Fibroblast of mammary gland (primary cell): ENCODE results near the gene PFKL.

Experiments used
- DNase-seq: peaks from one replicate; pipeline ENCODE4 v3.0.0-alpha.2; 2010; ENCODE audit warnings: low read depth
- H3K4me3 ChIP-seq: 2 replicates; pipeline ENCODE4 v1.5.1; 2011; ENCODE audit warnings: low read depth, mild to moderate bottlenecking, low read length, moderate library complexity; ENCODE audit not compliant: control insufficient read depth
- TF ChIP-seq, protein P1 (sequence below): conservative IDR thresholded peaks from 2 replicates; pipeline ENCODE4 v1.5.1; 2011; ENCODE audit warnings: low read depth, low read length, inconsistent platforms; ENCODE audit not compliant: control insufficient read depth, insufficient read depth

PFKL gene

DNA sequence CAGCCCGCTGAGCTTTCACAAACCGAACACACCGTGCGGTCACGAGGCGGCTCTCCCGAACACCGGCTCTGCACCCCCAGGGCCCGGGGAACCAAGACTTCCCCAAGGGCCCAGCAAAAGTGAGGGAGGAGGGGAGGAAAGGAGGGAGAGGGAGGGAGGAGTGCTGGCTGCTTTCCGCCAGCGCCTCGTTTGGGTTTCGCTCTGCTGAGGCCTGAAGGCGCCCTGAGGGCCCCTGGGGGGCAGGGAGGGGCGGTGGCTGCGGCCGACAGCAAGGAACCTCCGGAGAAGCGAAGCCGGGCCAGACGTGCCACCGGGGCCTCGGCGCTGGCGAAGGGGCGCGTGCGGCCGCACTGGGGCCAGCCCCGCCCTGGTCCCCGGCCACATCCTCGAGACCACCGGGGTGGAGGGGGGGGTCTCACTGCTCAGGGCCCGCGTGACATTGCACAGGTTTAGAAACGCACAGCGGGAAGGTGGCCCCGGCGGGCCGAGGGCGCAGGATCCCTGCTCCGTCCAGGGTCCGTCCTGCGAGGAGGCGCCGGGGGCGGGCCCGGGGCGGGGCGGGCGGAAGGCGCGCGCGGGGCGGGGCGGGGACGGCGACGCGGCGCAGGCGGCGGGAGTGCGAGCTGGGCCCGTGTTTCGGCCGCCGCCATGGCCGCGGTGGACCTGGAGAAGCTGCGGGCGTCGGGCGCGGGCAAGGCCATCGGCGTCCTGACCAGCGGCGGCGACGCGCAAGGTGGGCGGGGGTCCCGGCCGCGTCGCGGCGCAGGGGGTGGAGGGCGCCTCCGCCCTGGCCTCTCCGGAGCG, at the start of gene PFKL:
Gene PFKL, plus strand, starts transcription at position 596 of the 804 bp plus-strand sequence. Its CDS starts 53 bp downstream, at position 649.
- peak; percentile 15 for DNase-seq
- peak within 1 kb of the TSS; percentile 62 for H3K4me3 ChIP-seq
- TF ChIP-seq, protein P1, sequence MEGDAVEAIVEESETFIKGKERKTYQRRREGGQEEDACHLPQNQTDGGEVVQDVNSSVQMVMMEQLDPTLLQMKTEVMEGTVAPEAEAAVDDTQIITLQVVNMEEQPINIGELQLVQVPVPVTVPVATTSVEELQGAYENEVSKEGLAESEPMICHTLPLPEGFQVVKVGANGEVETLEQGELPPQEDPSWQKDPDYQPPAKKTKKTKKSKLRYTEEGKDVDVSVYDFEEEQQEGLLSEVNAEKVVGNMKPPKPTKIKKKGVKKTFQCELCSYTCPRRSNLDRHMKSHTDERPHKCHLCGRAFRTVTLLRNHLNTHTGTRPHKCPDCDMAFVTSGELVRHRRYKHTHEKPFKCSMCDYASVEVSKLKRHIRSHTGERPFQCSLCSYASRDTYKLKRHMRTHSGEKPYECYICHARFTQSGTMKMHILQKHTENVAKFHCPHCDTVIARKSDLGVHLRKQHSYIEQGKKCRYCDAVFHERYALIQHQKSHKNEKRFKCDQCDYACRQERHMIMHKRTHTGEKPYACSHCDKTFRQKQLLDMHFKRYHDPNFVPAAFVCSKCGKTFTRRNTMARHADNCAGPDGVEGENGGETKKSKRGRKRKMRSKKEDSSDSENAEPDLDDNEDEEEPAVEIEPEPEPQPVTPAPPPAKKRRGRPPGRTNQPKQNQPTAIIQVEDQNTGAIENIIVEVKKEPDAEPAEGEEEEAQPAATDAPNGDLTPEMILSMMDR: no peak

- TF ChIP-seq, protein P1: no peak
- DNase-seq: no peak
- H3K4me3 ChIP-seq: no peak overlapping the region
Observed at GRCh38 chr21:44253832-44254710, 45.8 kb upstream of the PFKL start.

GRCh38 chr21:44255511-44255981, 44.3 kb upstream of the PFKL start:
- H3K4me3 ChIP-seq: no peak overlapping the region
- TF ChIP-seq, protein P1: no peak
- no peak for DNase-seq

DNA sequence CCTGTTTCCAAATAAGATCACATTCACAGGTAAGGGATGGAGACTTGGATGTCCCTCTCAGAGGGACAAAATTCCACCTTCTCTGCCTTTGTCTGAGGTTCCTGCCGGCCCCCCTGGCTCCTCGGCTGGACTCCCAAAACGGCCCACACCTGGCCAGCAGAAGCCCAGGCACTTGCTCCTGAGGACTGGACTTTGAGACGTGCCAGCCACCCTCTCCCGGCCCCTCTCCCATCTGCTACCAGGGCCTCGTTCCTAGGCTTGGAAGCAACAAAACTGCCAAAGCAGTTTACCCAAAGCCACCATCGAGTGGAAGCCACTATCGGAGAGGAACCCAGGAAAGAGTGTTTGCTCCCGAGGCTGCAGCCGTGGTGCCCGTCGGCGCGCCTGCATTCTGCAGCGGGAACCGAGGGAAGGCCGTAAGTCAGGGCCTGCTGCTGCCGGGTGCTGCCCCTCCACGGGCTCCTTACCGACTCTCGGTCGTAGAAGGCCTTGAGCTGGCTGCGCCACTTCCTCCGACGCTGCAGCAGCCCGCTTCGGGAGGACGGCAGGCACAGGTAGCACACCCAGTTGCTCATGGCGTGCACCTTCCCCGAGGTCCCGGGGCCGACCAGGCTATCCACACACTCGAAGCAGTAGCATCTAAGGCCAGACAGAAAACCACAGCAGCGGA, 41.7 kb upstream of the PFKL start:
- TF ChIP-seq, protein P1: no peak
- H3K4me3 ChIP-seq: no peak overlapping the region
- DNase-seq: no peak

DNA sequence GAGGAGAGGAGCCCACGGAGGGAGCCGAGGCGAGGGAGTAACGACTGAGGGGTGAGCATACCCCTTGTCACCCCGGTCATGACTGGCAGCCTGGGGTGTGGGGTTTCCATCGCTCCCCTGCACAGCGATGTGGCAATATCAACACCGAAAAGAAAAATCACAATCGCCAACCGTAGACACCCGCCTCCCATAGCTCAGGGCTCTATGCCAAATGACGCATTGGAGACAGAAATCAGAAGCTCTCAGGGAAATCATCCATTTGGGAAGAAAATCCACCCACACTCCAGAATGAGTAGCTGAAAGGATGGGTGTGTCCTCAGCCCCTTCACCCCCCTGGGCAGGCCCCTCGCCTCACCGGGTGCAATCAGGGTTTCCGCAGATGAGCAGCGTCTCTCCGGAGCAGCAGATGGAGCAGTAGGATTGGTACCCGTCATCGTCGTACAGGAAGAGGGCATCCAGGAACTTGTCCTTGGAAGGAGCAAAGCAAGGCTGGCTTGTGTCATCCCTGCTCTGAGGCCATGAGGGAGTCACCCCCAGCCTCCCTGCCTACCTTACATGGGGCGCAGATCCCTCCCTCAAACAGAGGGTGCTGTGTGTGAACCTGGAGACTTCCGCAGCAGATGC, 40.7 kb upstream of the PFKL start:
- H3K4me3 ChIP-seq: no peak overlapping the region
- peak; percentile 64 for DNase-seq
- TF ChIP-seq, protein P1: no peak

- no peak for DNase-seq
Observed at GRCh38 chr21:44260066-44260465, 39.8 kb upstream of the PFKL start.

More at GRCh38 chr21:44260066-44260465, 39.8 kb upstream of the PFKL start:
- no peak overlapping the region for H3K4me3 ChIP-seq
- TF ChIP-seq, protein P1: no peak
